ENCODE data around the gene ZNF358.
A peak's percentile ranks its signal among the peaks of the same experiment; 100 is the strongest.

Gene ZNF358

GRCh38 chr19:7515645-7516151, at the start of gene ZNF358:
Gene ZNF358 (plus strand): TSS chr19:7516103. CDS start chr19:7519243, 3,140 bp downstream.
- DNase-seq (ENCODE audit: low spot score): peak; percentile 75

- DNase-seq (ENCODE audit: low spot score): no peak
These were observed 48.6 kb upstream of the ZNF358 start for GRCh38 chr19:7467009-7467989.

- no peak for DNase-seq (ENCODE audit: low spot score)
These were observed 47.1 kb upstream of the ZNF358 start for GRCh38 chr19:7468840-7469239.

- DNase-seq (ENCODE audit: low spot score): no peak
These were observed 46.1 kb upstream of the ZNF358 start for GRCh38 chr19:7469669-7470285.

- no peak for DNase-seq (ENCODE audit: low spot score)
These were observed 45.2 kb upstream of the ZNF358 start for GRCh38 chr19:7470540-7471305.

GRCh38 chr19:7471696-7472615, 43.9 kb upstream of the ZNF358 start:
- no peak for DNase-seq (ENCODE audit: low spot score)

GRCh38 chr19:7475665-7476064, 40.2 kb upstream of the ZNF358 start:
- DNase-seq (ENCODE audit: low spot score): no peak

- no peak for DNase-seq (ENCODE audit: low spot score)
These were observed 39.7 kb upstream of the ZNF358 start for GRCh38 chr19:7476241-7476640.

- DNase-seq (ENCODE audit: low spot score): no peak
These were observed 39.0 kb upstream of the ZNF358 start for GRCh38 chr19:7476777-7477494.

- no peak for DNase-seq (ENCODE audit: low spot score)
These were observed 38.1 kb upstream of the ZNF358 start for GRCh38 chr19:7477758-7478157.

GRCh38 chr19:7478173-7478842, 37.6 kb upstream of the ZNF358 start:
- DNase-seq (ENCODE audit: low spot score): no peak

GRCh38 chr19:7478843-7479227, 37.1 kb upstream of the ZNF358 start:
- DNase-seq (ENCODE audit: low spot score): no peak

GRCh38 chr19:7480222-7480969, 35.5 kb upstream of the ZNF358 start:
- no peak for DNase-seq (ENCODE audit: low spot score)

- DNase-seq (ENCODE audit: low spot score): no peak
These were observed 35.0 kb upstream of the ZNF358 start for GRCh38 chr19:7480970-7481255.

- DNase-seq (ENCODE audit: low spot score): no peak
These were observed 33.1 kb upstream of the ZNF358 start for GRCh38 chr19:7482584-7483439.

- no peak for DNase-seq (ENCODE audit: low spot score)
These were observed 32.1 kb upstream of the ZNF358 start for GRCh38 chr19:7483720-7484201.

GRCh38 chr19:7486923-7487322, 29.0 kb upstream of the ZNF358 start:
- DNase-seq (ENCODE audit: low spot score): no peak

GRCh38 chr19:7488736-7489353, 27.1 kb upstream of the ZNF358 start, which contains the start of gene PEX11G:
Gene PEX11G (minus strand): TSS chr19:7489035. CDS start chr19:7489010, 25 bp downstream.
- peak; percentile 88 for DNase-seq (ENCODE audit: low spot score)

Data from LoVo (cell line).